ENCODE data around the gene SERPINA12.

GRCh38 chr14:94498215-94498614 lies 11.1 kb downstream of the SERPINA12 start:
- TF ChIP-seq CTCF (conservative IDR thresholded peaks at IDR 0.05; ENCODE audit: low read depth, low read length) = no peak
- TF ChIP-seq EZH2 (IDR thresholded peaks at IDR 0.05; ENCODE audit: borderline replicate concordance, low read depth, low read length, poor library complexity, severe bottlenecking) = no peak
